HCT116 (cell line): ENCODE results near the gene DYNLT2B. TPM values are rescaled to one million over a fixed set of nuclear protein-coding genes. Genes with fewer than 3 reads are reported as not detected.

Experiments used
- ATAC-seq: fragments of 200-7000 bp; cut with Tn5 transposase; 2 replicates; pipeline ENCODE4 v1.9.1; 2020; ENCODE audit warnings: mild to moderate bottlenecking, moderate library complexity
- BruUV-seq: library from RNA; stranded (reverse); fragments of 400-500 nt; replicated peaks from 2 replicates; lab custom pipeline; 2021; lab: Mats Ljungman, UMichigan
- CTCF ChIA-PET: fragments of 300-600 bp; sonication (Branson Sonifier 250); formaldehyde crosslinking; loops from one replicate; lab custom pipeline; 2021; ENCODE audit warnings: antibody characterized with exemption; lab: Charles Lee
- POLR2A ChIA-PET: fragments of 300-600, 350-600 bp; sonication (Branson Sonifier 250); formaldehyde crosslinking; loops from one replicate; lab custom pipeline; 2021; ENCODE audit warnings: antibody characterized with exemption; lab: Charles Lee
- RAD21 ChIA-PET, 2 experiments: fragments of 300-600 bp; sonication (Branson Sonifier 250); formaldehyde crosslinking; loops; one replicate each; lab custom pipeline; 2023; ENCODE audit warnings: low total read pairs in 2 of 2; ENCODE audit not compliant: uncharacterized antibody in 2 of 2, unreplicated experiment in 2 of 2, low non-redundant PET in 1 of 2; lab: Charles Lee
- DNase-seq: peaks from one replicate; pipeline ENCODE4 v3.0.0-alpha.2; 2010; ENCODE audit warnings: low read depth, low spot score
- H2AFZ ChIP-seq: fragments of 200-600 bp; shearing (Covaris generic), sonication (generic); 2 replicates; pipeline ENCODE4 v1.6.1; 2017; ENCODE audit warnings: low read depth, mixed run types, mixed read lengths, antibody characterized with exemption, low read length; ENCODE audit not compliant: poor library complexity, severe bottlenecking
- H3K27ac ChIP-seq: 2 replicates; pipeline ENCODE4 v1.5.1; 2012; ENCODE audit warnings: low read depth, low read length
- H3K27me3 ChIP-seq: fragments of 200-600 bp; sonication (generic); 2 replicates; pipeline ENCODE4 v1.6.1; 2016; ENCODE audit warnings: mixed run types, low read length, mixed read lengths; ENCODE audit not compliant: insufficient read depth
- H3K36me3 ChIP-seq, 2 experiments: fragments of 200-500 bp in 1 of 2; fragments of 200-600 bp in 1 of 2; sonication (Bioruptor generic) in 1 of 2; sonication (generic) in 1 of 2; 2 replicates each; pipeline versions ENCODE4 v1.5.1 to v1.6.1; 2014 to 2016; ENCODE audit warnings: low read length in 2 of 2, inconsistent platforms in 1 of 2, mixed read lengths in 1 of 2, mixed run types in 1 of 2; ENCODE audit not compliant: insufficient read depth in 2 of 2, control insufficient read depth in 1 of 2
- H3K4me1 ChIP-seq, 2 experiments: fragments of 200-600 bp in 1 of 2; sonication (generic) in 1 of 2; 2 replicates each; pipeline versions ENCODE4 v1.5.1 to v1.6.1; 2012 to 2017; ENCODE audit warnings: low read length in 2 of 2, inconsistent platforms in 1 of 2, mild to moderate bottlenecking in 1 of 2, mixed read lengths in 1 of 2, mixed run types in 1 of 2, moderate library complexity in 1 of 2; ENCODE audit not compliant: insufficient read depth in 2 of 2, control insufficient read depth in 1 of 2
- H3K4me2 ChIP-seq: fragments of 200-600 bp; sonication (generic); 2 replicates; pipeline ENCODE4 v1.6.1; 2017; ENCODE audit warnings: mixed run types, low read length, mixed read lengths
- H3K4me3 ChIP-seq, 2 experiments: fragments of 200-600 bp in 1 of 2; sonication (generic) in 1 of 2; replicated peaks in 1 of 2; 2 replicates each; pipeline ENCODE4 v1.5.1; 2011 to 2016; ENCODE audit warnings: low read length in 2 of 2, control low read depth in 1 of 2, low read depth in 1 of 2, mild to moderate bottlenecking in 1 of 2, mixed read lengths in 1 of 2, mixed run types in 1 of 2
- H3K79me2 ChIP-seq: fragments of 200-600 bp; sonication (generic); 2 replicates; pipeline ENCODE4 v1.6.1; 2017; ENCODE audit warnings: mild to moderate bottlenecking, mixed run types, low read length, moderate library complexity, mixed read lengths; ENCODE audit not compliant: insufficient read depth
- H3K9ac ChIP-seq: fragments of 200-600 bp; sonication (generic); 2 replicates; pipeline ENCODE4 v1.6.1; 2016; ENCODE audit warnings: low read length, mixed read lengths
- H3K9me2 ChIP-seq: fragments of 200-600 bp; sonication (generic), shearing (Covaris generic); 2 replicates; pipeline ENCODE4 v1.6.1; 2017; ENCODE audit warnings: mixed run types, mild to moderate bottlenecking, moderate library complexity; ENCODE audit not compliant: insufficient read depth
- H3K9me3 ChIP-seq, 2 experiments: fragments of 200-500 bp in 1 of 2; fragments of 200-600 bp in 1 of 2; sonication (Bioruptor generic) in 1 of 2; sonication (generic) in 1 of 2; 2 replicates each; pipeline ENCODE4 v1.6.1; 2014 to 2017; ENCODE audit warnings: low read length in 2 of 2, mixed read lengths in 2 of 2, inconsistent platforms in 1 of 2, low read depth in 1 of 2, mild to moderate bottlenecking in 1 of 2, mixed run types in 1 of 2, moderate library complexity in 1 of 2; ENCODE audit not compliant: control insufficient read depth in 1 of 2, insufficient read depth in 1 of 2
- H4K20me1 ChIP-seq: fragments of 200-600 bp; sonication (generic), shearing (Covaris generic); 2 replicates; pipeline ENCODE4 v1.6.1; 2017; ENCODE audit warnings: mixed run types, mild to moderate bottlenecking, moderate library complexity; ENCODE audit not compliant: insufficient read depth
- ELF1 ChIP-seq: IDR thresholded peaks from 2 replicates; pipeline ENCODE4 v1.6.1; 2012; ENCODE audit warnings: low read depth, borderline replicate concordance
- EZH2 ChIP-seq: fragments of 200-600 bp; sonication (generic); IDR thresholded peaks from 2 replicates; pipeline ENCODE4 v1.6.1; 2017; ENCODE audit warnings: antibody characterized with exemption, mixed run types
- EZH2phosphoT487 ChIP-seq: fragments of 200-600 bp; IDR thresholded peaks from 2 replicates; pipeline ENCODE4 v1.6.1; 2018; ENCODE audit warnings: antibody characterized with exemption, borderline replicate concordance
- JUND ChIP-seq: IDR thresholded peaks from 2 replicates; pipeline ENCODE4 v1.6.1; 2012
- RAD21 ChIP-seq: IDR thresholded peaks from 2 replicates; pipeline ENCODE4 v1.6.1; 2012; ENCODE audit warnings: low read depth, mild to moderate bottlenecking
- SP1 ChIP-seq: IDR thresholded peaks from 2 replicates; pipeline ENCODE4 v1.6.1; 2012; ENCODE audit warnings: low read depth
- YY1 ChIP-seq: IDR thresholded peaks from 2 replicates; pipeline ENCODE4 v1.6.1; 2011; ENCODE audit warnings: low read length, low read depth, moderate library complexity, mild to moderate bottlenecking; ENCODE audit not compliant: insufficient replicate concordance; ENCODE audit errors: extremely low read depth
- intact Hi-C: fragments of 100-400 bp; cut with micrococcal nuclease; formaldehyde crosslinking; loops from 2 replicates; pipeline ENCODE4 v1.10.0; 2022
- total RNA-seq: library from RNA; stranded (reverse); gene quantifications from one replicate; pipeline ENCODE4 v1.2.1, GENCODE V29; 2021; ENCODE audit not compliant: unreplicated experiment
- TF ChIP-seq, protein P1 (sequence below): IDR thresholded peaks from 2 replicates; pipeline ENCODE4 v1.6.1; 2012
- TF ChIP-seq, protein P2 (sequence below): IDR thresholded peaks from 2 replicates; pipeline ENCODE4 v1.6.1; 2012
- TF ChIP-seq, protein P3 (sequence below): IDR thresholded peaks from 2 replicates; pipeline ENCODE4 v1.6.1; 2012; ENCODE audit warnings: low read depth

DYNLT2B gene
- total RNA-seq, 1 experiment from 2014 or later, result 9.7 TPM

DNA sequence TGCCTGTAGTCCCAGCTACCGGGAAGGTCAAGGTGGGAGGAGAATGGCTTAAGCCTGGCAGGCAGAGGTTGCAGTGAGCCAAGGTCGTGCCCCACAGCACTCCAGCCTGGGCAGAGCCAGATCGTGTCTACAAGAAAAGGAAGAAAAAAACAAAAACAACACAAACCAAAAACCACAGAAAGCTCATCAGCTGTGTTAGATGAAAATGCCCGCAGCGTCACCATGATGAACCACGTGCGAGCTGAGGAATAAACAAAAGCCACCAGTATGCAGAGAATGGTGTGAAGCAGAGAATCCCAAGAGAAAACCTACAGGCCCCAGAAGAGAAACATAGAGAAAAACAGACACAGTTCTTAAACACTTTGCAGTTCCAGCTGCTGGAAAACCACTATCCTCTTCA lies 39.9 kb upstream of the DYNLT2B start:
- ATAC-seq (no peak), DNase-seq (no peak)
- intact Hi-C loops, result no loop called here
- no TSS peak for BruUV-seq
- ChIA-PET POLR2A (no interaction called here), CTCF (no interaction called here), RAD21 (no interaction called here)
- Histone ChIP-seq H3K79me2 (no peaks in the 10 kb centered on the region), H4K20me1 (no peaks in the 10 kb centered on the region), H3K4me3 (no peak overlapping the region), H3K36me3 (peaks cover 16 to 38% of the 10 kb centered on the region in 2 experiments; a peak in 3 of 4 replicates), H3K4me1 (no peaks in the 10 kb centered on the region), H3K9ac (no peak overlapping the region), H3K27me3 (no peaks in the 10 kb centered on the region), H3K9me3 (no peaks in the 10 kb centered on the region), H3K9me2 (no peaks in the 10 kb centered on the region)
- TF ChIP-seq, protein P1, sequence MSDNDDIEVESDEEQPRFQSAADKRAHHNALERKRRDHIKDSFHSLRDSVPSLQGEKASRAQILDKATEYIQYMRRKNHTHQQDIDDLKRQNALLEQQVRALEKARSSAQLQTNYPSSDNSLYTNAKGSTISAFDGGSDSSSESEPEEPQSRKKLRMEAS, result no peak
- TF ChIP-seq, protein P2, sequence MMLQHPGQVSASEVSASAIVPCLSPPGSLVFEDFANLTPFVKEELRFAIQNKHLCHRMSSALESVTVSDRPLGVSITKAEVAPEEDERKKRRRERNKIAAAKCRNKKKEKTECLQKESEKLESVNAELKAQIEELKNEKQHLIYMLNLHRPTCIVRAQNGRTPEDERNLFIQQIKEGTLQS, result no peak
- no peak for TF ChIP-seq EZH2phosphoT487
- no peak for TF ChIP-seq JUND
- TF ChIP-seq, all 23 proteins: peak for 0
- H2AFZ ChIP-seq, result no peak overlapping the region
- no peak overlapping the region for H3K4me2 ChIP-seq
- H3K27ac ChIP-seq, result no peak overlapping the region

DNA sequence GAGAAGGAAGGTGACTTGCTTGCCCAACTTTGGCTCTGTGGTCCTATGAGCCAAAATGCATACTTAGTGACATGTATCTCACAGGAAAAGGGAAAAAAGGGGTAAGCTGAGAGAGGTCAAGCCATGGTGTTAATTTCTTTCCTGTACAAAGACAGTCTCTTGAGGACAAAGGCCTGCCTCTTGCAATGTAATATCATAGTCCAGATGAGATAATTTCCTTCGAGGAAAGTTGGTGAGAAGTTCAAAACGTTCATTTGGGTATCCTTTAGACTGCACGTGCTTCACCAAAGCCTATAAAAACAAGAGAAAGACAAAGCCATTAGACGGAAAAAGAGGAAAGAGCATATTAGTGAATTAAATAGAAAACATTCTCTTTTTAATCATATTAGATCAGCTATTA lies 38.5 kb upstream of the DYNLT2B start:
- TF ChIP-seq EZH2 (no peak), YY1 (no peak), SP1 (no peak), ELF1 (no peak), RAD21 (no peak), JUND (no peak)
- TF ChIP-seq, protein P3, sequence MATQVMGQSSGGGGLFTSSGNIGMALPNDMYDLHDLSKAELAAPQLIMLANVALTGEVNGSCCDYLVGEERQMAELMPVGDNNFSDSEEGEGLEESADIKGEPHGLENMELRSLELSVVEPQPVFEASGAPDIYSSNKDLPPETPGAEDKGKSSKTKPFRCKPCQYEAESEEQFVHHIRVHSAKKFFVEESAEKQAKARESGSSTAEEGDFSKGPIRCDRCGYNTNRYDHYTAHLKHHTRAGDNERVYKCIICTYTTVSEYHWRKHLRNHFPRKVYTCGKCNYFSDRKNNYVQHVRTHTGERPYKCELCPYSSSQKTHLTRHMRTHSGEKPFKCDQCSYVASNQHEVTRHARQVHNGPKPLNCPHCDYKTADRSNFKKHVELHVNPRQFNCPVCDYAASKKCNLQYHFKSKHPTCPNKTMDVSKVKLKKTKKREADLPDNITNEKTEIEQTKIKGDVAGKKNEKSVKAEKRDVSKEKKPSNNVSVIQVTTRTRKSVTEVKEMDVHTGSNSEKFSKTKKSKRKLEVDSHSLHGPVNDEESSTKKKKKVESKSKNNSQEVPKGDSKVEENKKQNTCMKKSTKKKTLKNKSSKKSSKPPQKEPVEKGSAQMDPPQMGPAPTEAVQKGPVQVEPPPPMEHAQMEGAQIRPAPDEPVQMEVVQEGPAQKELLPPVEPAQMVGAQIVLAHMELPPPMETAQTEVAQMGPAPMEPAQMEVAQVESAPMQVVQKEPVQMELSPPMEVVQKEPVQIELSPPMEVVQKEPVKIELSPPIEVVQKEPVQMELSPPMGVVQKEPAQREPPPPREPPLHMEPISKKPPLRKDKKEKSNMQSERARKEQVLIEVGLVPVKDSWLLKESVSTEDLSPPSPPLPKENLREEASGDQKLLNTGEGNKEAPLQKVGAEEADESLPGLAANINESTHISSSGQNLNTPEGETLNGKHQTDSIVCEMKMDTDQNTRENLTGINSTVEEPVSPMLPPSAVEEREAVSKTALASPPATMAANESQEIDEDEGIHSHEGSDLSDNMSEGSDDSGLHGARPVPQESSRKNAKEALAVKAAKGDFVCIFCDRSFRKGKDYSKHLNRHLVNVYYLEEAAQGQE, result no peak
- TF ChIP-seq, protein P2, result no peak
- Histone ChIP-seq H4K20me1 (no peaks in the 10 kb centered on the region), H3K36me3 (peaks cover 8 to 33% of the 10 kb centered on the region in 2 experiments; a peak in 3 of 4 replicates), H3K27ac (no peak overlapping the region), H3K4me1 (no peaks in the 10 kb centered on the region), H3K4me2 (no peak overlapping the region), H3K79me2 (no peaks in the 10 kb centered on the region), H3K4me3 (no peak overlapping the region), H2AFZ (no peak overlapping the region), H3K9me2 (no peaks in the 10 kb centered on the region), H3K27me3 (no peaks in the 10 kb centered on the region), H3K9me3 (no peaks in the 10 kb centered on the region), H3K9ac (no peak overlapping the region)
- BruUV-seq, result no TSS peak
- ATAC-seq (no peak), DNase-seq (no peak)
- RAD21 ChIA-PET, result no interaction called here
- POLR2A ChIA-PET, result no interaction called here
- intact Hi-C loops, result no loop called here
- CTCF ChIA-PET, result no interaction called here
